Heart left ventricle (tissue), 13 donors: ENCODE measurements around the gene AHCYL2.

ENCODE experiments used
- POLR2A ChIP-seq, 2 donors: fragments of 450-650 bp; IDR thresholded peaks; one replicate each; pipeline ENCODE4 v1.6.1; 2017; ENCODE audit warnings: antibody characterized with exemption in 2 of 2, mild to moderate bottlenecking in 2 of 2, moderate library complexity in 2 of 2
- TF ChIP-seq, protein P1 (sequence below), 12 donors: fragments of 200-600 bp; sonication (generic) in 4 of 12; IDR thresholded peaks; one replicate each; pipeline versions ENCODE4 v1.5.0 to v1.8.0; 2018 to 2022; ENCODE audit warnings: antibody characterized with exemption in 12 of 12, mild to moderate bottlenecking in 5 of 12
- donor health status: ischemic (EF 13 %, LVEDD 7.1; RV severe dilation, severe dysfunction).
- donor health status: DM: no; HTN: yes; CAD: no.
- donor health status: DM: no; HTN: no; CAD: no.
- donor health status: ischemic (EF 25% LVEDD 6.9; RV normal size, moderate dysfunction).
- donor health status: ischemic (EF 25% LVEDD 5.7; RV mildly dilated, moderate dysfunction).
- donor health status: ischemic (EF 35%, LVEDD 5.7; RV mildly dilated, moderate dysfunction).
- donor health status: nonischemic (EF 11% LVEDD 7.7; RV severe dilation, severe dysfunction).
- donor health status: DM: yes; HTN: yes; CAD: no.
- donor health status: PGD.
- donor health status: ischemic (EF 29% LVEDD 5.4; RV normal size, mild dysfunction).
- donor health status: nonischemic (EF 23%, LVEDD 6.1; RV moderate dilation, normal function).

DNA sequence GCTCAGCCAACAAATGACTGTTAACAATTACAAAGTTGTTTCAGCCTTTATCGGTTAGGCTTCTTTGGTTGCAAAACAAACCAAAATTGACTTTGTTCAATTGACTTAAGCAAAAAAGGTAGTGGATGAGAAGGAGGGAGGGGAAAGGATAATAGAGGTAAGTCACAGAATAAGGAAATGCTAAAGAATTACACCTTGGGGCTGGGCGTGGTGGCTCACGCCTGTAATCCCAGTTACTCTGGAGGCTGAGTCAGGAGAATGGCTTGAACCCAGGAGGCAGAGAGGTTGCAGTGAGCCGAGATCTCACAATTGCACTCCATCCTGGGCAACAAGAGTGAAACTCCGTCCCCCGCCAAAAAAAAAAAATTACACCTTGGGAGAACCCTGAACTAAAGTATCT is 41.4 kb downstream of the AHCYL2 start:
- TF ChIP-seq, protein P1, sequence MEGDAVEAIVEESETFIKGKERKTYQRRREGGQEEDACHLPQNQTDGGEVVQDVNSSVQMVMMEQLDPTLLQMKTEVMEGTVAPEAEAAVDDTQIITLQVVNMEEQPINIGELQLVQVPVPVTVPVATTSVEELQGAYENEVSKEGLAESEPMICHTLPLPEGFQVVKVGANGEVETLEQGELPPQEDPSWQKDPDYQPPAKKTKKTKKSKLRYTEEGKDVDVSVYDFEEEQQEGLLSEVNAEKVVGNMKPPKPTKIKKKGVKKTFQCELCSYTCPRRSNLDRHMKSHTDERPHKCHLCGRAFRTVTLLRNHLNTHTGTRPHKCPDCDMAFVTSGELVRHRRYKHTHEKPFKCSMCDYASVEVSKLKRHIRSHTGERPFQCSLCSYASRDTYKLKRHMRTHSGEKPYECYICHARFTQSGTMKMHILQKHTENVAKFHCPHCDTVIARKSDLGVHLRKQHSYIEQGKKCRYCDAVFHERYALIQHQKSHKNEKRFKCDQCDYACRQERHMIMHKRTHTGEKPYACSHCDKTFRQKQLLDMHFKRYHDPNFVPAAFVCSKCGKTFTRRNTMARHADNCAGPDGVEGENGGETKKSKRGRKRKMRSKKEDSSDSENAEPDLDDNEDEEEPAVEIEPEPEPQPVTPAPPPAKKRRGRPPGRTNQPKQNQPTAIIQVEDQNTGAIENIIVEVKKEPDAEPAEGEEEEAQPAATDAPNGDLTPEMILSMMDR (IDR thresholded peaks at IDR 0.05): no peak
- TF ChIP-seq POLR2A (IDR thresholded peaks at IDR 0.05): no peak
